ENCODE data around the gene DSC2.
"Not testable (repeated sequence)": the region's sequence is repeated elsewhere in the genome, so short reads cannot be mapped to it uniquely, and the experiment has no call there.

DSC2 gene

DNA sequence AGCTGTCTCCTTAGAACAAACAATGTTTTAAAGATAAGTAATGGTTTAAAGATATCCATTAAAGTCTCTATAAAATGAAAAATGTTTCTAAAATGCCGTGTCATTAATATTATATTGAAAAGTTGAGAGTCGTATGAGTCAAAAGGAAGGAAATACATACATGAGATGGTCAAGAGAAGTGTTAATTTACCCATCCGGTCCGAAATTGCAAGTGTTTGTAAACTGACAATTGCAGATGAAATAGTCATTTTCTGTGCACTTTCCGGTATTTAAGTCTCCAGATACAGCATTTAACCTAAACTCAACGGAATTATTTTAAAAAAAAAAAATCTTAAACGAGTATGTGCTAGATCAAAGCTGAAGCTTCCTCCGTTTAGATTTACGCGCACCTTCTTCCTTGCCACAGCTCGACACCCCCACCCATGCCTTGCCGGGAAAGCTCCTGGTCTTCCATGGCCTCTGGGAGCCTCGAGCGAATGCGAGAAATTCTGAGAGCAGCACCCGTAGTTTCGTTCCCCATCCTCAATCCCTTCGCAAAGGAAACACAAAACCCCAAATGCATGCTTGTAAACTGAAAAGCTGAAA is 61.4 kb downstream of the DSC2 start:
- no peak overlapping the region for H3K27ac ChIP-seq (ENCODE audit: low read depth in 2 of 2, low read length in 2 of 2)
- H3K27me3 ChIP-seq (ENCODE audit: control insufficient read depth in 2 of 2, insufficient read depth in 2 of 2, low read length in 2 of 2), result peaks cover 40 to 49% of the 10 kb centered on the region in 2 donors
- H3K4me1 ChIP-seq (ENCODE audit: control insufficient read depth in 2 of 2, insufficient read depth in 2 of 2, low read length in 2 of 2), result peaks cover 12 to 16% of the 10 kb centered on the region in 2 donors
- H3K9me3 ChIP-seq (ENCODE audit: control insufficient read depth in 2 of 2, low read length in 2 of 2), result no peaks in the 10 kb centered on the region
- H3K9ac ChIP-seq (ENCODE audit: low read depth in 1 of 2, low read length in 2 of 2), result no peak overlapping the region
- no peaks in the 10 kb centered on the region for H3K36me3 ChIP-seq (ENCODE audit: control insufficient read depth in 2 of 2, insufficient read depth in 2 of 2, low read length in 2 of 2)
- H3K4me3 ChIP-seq (ENCODE audit: low read length in 2 of 2), result peak overlapping the region in 1 of 2 donors; percentile 38

DNA sequence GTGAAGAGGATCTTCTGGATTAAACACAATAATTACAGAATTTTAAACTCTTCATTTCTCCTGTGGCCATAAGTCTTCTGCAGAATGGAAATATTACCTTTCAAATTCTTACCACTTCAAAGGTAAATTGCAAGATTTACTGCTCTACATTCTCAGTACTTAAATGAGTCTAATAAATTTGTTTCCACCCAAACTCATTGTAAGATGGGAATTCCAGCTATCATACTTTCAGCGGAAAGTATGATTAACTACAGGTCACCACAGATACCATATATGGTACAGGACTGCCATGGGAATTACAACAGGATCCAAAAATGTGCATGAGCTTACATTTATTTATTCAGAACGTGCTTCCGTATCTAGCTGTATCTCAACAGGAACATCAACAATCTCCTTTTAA is 62.8 kb downstream of the DSC2 start:
- H3K36me3 ChIP-seq (ENCODE audit: control insufficient read depth in 2 of 2, insufficient read depth in 2 of 2, low read length in 2 of 2), result no peaks in the 10 kb centered on the region
- no peak overlapping the region for H3K9ac ChIP-seq (ENCODE audit: low read depth in 1 of 2, low read length in 2 of 2)
- no peaks in the 10 kb centered on the region for H3K9me3 ChIP-seq (ENCODE audit: control insufficient read depth in 2 of 2, low read length in 2 of 2)
- no peak overlapping the region for H3K4me3 ChIP-seq (ENCODE audit: low read length in 2 of 2)
- H3K27ac ChIP-seq (ENCODE audit: low read depth in 2 of 2, low read length in 2 of 2), result no peak overlapping the region
- H3K27me3 ChIP-seq (ENCODE audit: control insufficient read depth in 2 of 2, insufficient read depth in 2 of 2, low read length in 2 of 2), result peaks cover 40 to 45% of the 10 kb centered on the region in 2 donors
- H3K4me1 ChIP-seq (ENCODE audit: control insufficient read depth in 2 of 2, insufficient read depth in 2 of 2, low read length in 2 of 2), result peaks cover 12 to 16% of the 10 kb centered on the region in 2 donors

DNA sequence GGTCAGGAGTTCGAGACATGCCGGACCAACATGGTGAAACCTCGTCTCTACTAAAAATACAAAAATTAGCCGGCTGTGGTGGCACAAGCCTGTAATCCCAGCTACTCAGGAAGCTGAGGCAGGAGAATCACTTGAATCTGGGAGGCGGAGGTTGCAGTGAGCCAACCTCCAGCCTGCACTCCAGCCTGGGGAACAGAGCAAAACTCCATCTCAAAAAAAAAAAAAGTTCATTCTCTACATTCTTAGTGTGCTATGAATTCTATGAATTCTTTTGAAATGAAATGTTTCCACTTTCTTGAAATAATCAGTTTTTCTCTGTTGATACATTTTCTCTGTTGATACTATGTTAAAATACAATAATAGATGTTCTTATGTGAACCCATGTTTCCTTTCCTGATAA is 64.5 kb downstream of the DSC2 start:
- peaks cover 26 to 34% of the 10 kb centered on the region in 2 donors for H3K27me3 ChIP-seq (ENCODE audit: control insufficient read depth in 2 of 2, insufficient read depth in 2 of 2, low read length in 2 of 2)
- H3K4me1 ChIP-seq (ENCODE audit: control insufficient read depth in 2 of 2, insufficient read depth in 2 of 2, low read length in 2 of 2), result peaks cover 12 to 14% of the 10 kb centered on the region in 2 donors
- not testable (repeated sequence) for H3K36me3 ChIP-seq (ENCODE audit: control insufficient read depth in 2 of 2, insufficient read depth in 2 of 2, low read length in 2 of 2); H3K27ac ChIP-seq (ENCODE audit: low read depth in 2 of 2, low read length in 2 of 2); H3K9ac ChIP-seq (ENCODE audit: low read depth in 1 of 2, low read length in 2 of 2); H3K4me3 ChIP-seq (ENCODE audit: low read length in 2 of 2); H3K9me3 ChIP-seq (ENCODE audit: control insufficient read depth in 2 of 2, low read length in 2 of 2)

DNA sequence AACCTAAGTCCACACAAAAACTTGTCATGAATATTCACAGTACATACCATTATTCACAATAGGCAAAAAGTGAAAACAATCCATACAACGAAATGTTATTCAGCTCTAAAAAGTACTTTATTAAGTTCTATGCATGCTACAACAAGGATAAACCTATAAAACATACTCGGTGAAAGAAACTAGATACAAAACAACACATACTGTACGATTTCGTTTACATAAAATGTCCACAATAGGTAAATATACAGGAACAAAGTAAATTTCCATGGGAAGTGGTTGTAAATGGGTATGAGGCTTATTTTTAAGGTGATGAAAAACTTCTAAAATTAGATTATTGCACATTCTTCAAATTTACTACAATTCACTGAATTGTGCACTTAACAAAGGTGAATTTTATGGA is 67.7 kb downstream of the DSC2 start:
- no peaks in the 10 kb centered on the region for H3K36me3 ChIP-seq (ENCODE audit: control insufficient read depth in 2 of 2, insufficient read depth in 2 of 2, low read length in 2 of 2)
- H3K4me1 ChIP-seq (ENCODE audit: control insufficient read depth in 2 of 2, insufficient read depth in 2 of 2, low read length in 2 of 2), result no peaks in the 10 kb centered on the region

DNA sequence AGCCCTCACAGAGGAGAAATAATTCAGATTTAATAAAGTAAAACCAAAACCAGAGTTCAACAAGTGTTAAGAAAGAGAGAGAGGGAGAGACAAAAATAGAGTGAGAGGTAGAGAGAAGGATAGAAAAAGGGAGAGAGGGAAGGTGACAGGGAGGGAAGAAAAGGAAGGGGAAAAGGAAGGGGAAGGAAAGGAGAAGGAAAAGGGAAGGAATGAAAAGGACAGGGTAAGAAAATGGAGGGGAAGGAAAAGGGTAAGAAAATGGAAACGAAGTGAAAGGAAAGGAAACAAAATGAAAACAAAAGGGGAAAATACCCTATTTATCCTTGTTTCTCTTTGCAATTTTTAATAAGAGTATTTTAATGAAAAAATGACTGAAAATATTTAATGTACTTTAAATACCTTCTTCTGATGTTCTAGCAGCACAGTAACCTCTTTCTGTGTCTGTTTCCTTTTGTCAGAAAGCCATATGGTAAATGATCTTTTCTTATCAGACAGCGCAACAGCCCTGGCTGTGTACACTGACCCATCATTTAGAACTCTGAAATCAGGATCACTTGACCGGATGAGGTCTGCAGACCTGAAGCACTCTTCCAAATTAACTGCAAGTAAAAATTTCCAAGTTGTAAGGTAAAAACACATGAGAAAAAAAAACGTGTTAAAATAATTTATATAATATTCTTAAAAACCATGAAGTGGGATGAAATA is 71.5 kb downstream of the DSC2 start:
- no peak overlapping the region for H3K4me3 ChIP-seq (ENCODE audit: low read length in 2 of 2)
- no peak overlapping the region for H3K27ac ChIP-seq (ENCODE audit: low read depth in 2 of 2, low read length in 2 of 2)
- no peaks in the 10 kb centered on the region for H3K27me3 ChIP-seq (ENCODE audit: control insufficient read depth in 2 of 2, insufficient read depth in 2 of 2, low read length in 2 of 2)
- no peaks in the 10 kb centered on the region for H3K36me3 ChIP-seq (ENCODE audit: control insufficient read depth in 2 of 2, insufficient read depth in 2 of 2, low read length in 2 of 2)
- H3K9me3 ChIP-seq (ENCODE audit: control insufficient read depth in 2 of 2, low read length in 2 of 2), result no peaks in the 10 kb centered on the region
- no peak overlapping the region for H3K9ac ChIP-seq (ENCODE audit: low read depth in 1 of 2, low read length in 2 of 2)
- no peaks in the 10 kb centered on the region for H3K4me1 ChIP-seq (ENCODE audit: control insufficient read depth in 2 of 2, insufficient read depth in 2 of 2, low read length in 2 of 2)

More for the DNA sequence above, 67.7 kb downstream of the DSC2 start:
- Histone ChIP-seq H3K9me3 (ENCODE audit: control insufficient read depth in 2 of 2, low read length in 2 of 2) (no peaks in the 10 kb centered on the region), H3K27ac (ENCODE audit: low read depth in 2 of 2, low read length in 2 of 2) (no peak overlapping the region), H3K9ac (ENCODE audit: low read depth in 1 of 2, low read length in 2 of 2) (no peak overlapping the region), H3K4me3 (ENCODE audit: low read length in 2 of 2) (no peak overlapping the region), H3K27me3 (ENCODE audit: control insufficient read depth in 2 of 2, insufficient read depth in 2 of 2, low read length in 2 of 2) (peaks cover 3 to 6% of the 10 kb centered on the region in 2 donors)

DNA sequence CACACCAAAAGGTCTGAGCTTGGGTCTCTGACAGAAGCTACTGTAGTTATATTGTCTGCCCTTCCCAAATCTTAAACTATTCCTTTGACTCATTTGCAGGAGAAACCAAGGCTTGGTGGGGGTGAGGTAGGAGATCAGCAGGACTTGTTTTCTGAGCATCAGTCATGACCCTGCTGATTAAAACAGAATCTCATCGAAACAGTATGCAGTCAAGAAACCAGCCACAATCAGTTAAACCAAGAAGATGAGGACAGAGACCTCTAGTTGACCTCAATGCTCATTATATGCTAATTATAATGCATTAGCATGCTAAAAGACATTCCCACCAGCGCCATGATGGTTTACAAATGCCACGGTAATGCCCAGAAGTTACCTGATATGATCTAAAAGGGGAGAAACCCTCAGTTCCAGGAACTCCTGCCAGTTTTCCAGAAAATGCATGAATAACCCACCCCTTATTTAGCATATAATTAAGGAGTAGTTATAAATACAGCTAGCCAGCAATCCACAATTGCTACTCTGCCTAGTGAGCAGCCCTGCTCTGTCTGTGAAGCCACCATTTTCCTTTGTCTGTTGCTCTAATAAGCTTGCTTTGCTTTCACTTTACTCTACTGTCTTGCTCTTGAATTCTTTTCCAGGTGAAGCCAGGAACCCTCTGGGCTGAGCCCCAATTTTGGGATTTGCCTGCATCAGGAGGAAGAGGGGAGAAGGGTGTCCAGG is 86.3 kb downstream of the DSC2 start:
- Histone ChIP-seq H3K27me3 (ENCODE audit: control insufficient read depth in 2 of 2, insufficient read depth in 2 of 2, low read length in 2 of 2) (no peaks in the 10 kb centered on the region), H3K9ac (ENCODE audit: low read depth in 1 of 2, low read length in 2 of 2) (no peak overlapping the region), H3K4me1 (ENCODE audit: control insufficient read depth in 2 of 2, insufficient read depth in 2 of 2, low read length in 2 of 2) (no peaks in the 10 kb centered on the region), H3K9me3 (ENCODE audit: control insufficient read depth in 2 of 2, low read length in 2 of 2) (no peaks in the 10 kb centered on the region), H3K4me3 (ENCODE audit: low read length in 2 of 2) (no peak overlapping the region), H3K36me3 (ENCODE audit: control insufficient read depth in 2 of 2, insufficient read depth in 2 of 2, low read length in 2 of 2) (no peaks in the 10 kb centered on the region), H3K27ac (ENCODE audit: low read depth in 2 of 2, low read length in 2 of 2) (no peak overlapping the region)

DNA sequence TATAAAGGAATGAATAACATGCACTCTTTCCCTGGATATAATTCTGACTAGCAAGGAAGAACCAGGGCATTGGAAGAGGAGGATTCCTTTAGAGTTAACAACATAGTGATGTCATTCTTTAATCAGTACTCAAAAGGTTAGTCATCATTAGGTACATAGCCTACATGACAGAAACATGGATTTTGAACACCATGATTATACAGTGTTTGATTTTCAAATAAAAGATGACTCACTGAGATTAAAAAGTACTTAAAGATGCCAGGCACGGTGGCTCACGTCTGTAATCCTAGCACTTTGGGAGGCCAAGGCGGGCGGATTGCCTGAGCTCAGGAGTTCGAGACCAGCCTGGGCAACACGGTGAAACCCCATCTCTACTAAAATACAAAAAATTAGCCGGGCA is 90.8 kb downstream of the DSC2 start:
- not testable (repeated sequence) for H3K9ac ChIP-seq (ENCODE audit: low read depth in 1 of 2, low read length in 2 of 2); H3K4me1 ChIP-seq (ENCODE audit: control insufficient read depth in 2 of 2, insufficient read depth in 2 of 2, low read length in 2 of 2); H3K4me3 ChIP-seq (ENCODE audit: low read length in 2 of 2); H3K36me3 ChIP-seq (ENCODE audit: control insufficient read depth in 2 of 2, insufficient read depth in 2 of 2, low read length in 2 of 2); H3K9me3 ChIP-seq (ENCODE audit: control insufficient read depth in 2 of 2, low read length in 2 of 2); H3K27ac ChIP-seq (ENCODE audit: low read depth in 2 of 2, low read length in 2 of 2); H3K27me3 ChIP-seq (ENCODE audit: control insufficient read depth in 2 of 2, insufficient read depth in 2 of 2, low read length in 2 of 2)

DNA sequence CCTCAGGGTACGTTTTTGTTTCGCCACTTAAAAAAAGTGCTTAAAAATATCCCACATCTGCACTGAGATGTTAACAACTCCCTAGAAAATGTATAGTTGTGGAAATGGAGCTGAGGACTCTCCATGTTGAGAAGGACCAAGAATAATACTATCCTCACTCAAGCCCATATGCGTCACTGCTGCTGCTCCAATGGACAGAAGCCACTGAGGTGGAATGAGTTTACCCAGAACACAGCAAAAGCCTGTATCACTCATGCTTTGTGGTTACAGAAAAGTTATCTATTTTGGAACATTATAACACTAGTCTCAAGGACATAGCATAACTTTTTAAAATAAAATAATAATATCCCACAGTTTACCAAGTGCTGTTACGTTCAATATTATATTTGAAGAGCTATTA is 91.6 kb downstream of the DSC2 start:
- Histone ChIP-seq H3K27ac (ENCODE audit: low read depth in 2 of 2, low read length in 2 of 2) (no peak overlapping the region), H3K9me3 (ENCODE audit: control insufficient read depth in 2 of 2, low read length in 2 of 2) (no peaks in the 10 kb centered on the region), H3K36me3 (ENCODE audit: control insufficient read depth in 2 of 2, insufficient read depth in 2 of 2, low read length in 2 of 2) (no peaks in the 10 kb centered on the region), H3K4me3 (ENCODE audit: low read length in 2 of 2) (no peak overlapping the region), H3K4me1 (ENCODE audit: control insufficient read depth in 2 of 2, insufficient read depth in 2 of 2, low read length in 2 of 2) (no peaks in the 10 kb centered on the region), H3K9ac (ENCODE audit: low read depth in 1 of 2, low read length in 2 of 2) (no peak overlapping the region), H3K27me3 (ENCODE audit: control insufficient read depth in 2 of 2, insufficient read depth in 2 of 2, low read length in 2 of 2) (no peaks in the 10 kb centered on the region)

All from mucosa of rectum (tissue), 2 donors.